ENCODE data around the gene GIPC3.
A peak's percentile ranks its signal among the peaks of the same experiment; 100 is the strongest.
"Not testable (repeated sequence)": the region's sequence is repeated elsewhere in the genome, so short reads cannot be mapped to it uniquely, and the experiment has no call there.

GIPC3 gene

DNA sequence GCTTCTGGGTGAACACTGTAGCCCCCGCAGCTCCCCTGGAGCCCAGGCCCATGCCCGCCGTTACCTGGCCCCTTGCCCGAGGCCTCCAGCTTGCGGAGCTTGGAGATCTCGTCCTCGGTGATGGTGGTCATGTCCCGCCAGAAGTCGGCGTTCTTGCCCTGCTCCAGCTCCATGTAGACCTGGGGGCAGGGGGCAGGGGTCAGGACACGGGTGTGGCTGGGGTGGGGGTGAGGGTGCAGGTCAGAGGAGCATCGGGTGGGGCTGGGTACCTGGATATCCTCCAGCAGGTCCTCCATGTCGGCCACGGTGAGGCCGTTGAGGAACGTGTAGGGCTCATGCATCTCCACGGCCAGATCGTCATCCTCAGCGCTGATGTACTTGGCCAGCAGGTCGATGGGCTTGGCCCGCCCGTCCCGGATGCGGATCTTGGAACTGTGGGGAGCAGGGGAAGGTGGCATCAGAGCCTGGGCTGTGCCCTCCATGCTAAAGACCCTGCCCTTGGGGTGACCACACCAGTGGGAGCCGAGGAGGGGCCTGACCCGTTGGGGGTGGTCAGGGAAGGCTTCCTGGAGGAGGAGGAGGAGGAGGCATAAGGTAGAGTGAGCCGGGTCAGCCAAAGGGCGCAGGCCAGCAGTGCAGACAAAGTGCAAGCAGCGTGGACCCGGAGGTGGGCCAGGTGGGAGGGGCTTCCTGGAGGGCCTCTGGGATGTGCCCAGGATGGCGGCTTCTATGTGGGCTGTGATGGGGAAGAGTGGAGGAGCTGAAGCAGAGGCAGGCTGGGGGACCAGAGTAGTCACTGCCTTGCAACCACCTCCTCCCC is 33.7 kb downstream of the GIPC3 start:
- H3K9me3 ChIP-seq (ENCODE audit: control insufficient read depth, low read depth, low read length): no peaks in the 10 kb centered on the region
- no peak overlapping the region for H3K9ac ChIP-seq (ENCODE audit: low read length)
- H3K27me3 ChIP-seq (ENCODE audit: control insufficient read depth, insufficient read depth, low read length): no peaks in the 10 kb centered on the region
- no peak overlapping the region for H3K4me3 ChIP-seq (ENCODE audit: low read length)
- H3K4me1 ChIP-seq (ENCODE audit: control insufficient read depth, low read depth, low read length): no peaks in the 10 kb centered on the region
- H3K36me3 ChIP-seq (ENCODE audit: control insufficient read depth, low read depth, low read length): peaks cover 3% of the 10 kb centered on the region
- H3K27ac ChIP-seq (ENCODE audit: low read length): no peak overlapping the region

DNA sequence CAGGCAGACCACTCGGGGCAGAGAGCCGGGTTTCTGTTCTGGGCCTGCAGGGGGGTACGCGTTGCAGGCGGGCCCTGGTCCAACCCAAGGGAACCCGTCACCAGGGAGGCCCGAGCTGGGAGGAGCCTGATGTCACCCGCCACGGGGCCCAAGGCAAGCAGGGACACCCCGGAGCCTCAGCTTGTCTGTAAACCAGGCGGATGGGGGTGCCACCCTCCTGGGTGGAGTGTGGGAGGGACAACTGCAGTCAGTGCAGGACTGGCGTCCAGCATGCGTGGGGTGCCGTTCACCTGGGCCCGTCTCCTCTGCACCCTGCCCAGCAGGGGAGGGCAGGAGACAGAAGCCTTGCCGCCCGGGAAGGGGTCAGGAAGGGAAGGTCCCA is 34.3 kb downstream of the GIPC3 start:
- no peaks in the 10 kb centered on the region for H3K4me1 ChIP-seq (ENCODE audit: control insufficient read depth, low read depth, low read length)
- H3K27me3 ChIP-seq (ENCODE audit: control insufficient read depth, insufficient read depth, low read length): no peaks in the 10 kb centered on the region
- no peaks in the 10 kb centered on the region for H3K9me3 ChIP-seq (ENCODE audit: control insufficient read depth, low read depth, low read length)
- no peak overlapping the region for H3K4me3 ChIP-seq (ENCODE audit: low read length)
- peaks cover 3% of the 10 kb centered on the region for H3K36me3 ChIP-seq (ENCODE audit: control insufficient read depth, low read depth, low read length)
- no peak overlapping the region for H3K9ac ChIP-seq (ENCODE audit: low read length)
- no peak overlapping the region for H3K27ac ChIP-seq (ENCODE audit: low read length)

DNA sequence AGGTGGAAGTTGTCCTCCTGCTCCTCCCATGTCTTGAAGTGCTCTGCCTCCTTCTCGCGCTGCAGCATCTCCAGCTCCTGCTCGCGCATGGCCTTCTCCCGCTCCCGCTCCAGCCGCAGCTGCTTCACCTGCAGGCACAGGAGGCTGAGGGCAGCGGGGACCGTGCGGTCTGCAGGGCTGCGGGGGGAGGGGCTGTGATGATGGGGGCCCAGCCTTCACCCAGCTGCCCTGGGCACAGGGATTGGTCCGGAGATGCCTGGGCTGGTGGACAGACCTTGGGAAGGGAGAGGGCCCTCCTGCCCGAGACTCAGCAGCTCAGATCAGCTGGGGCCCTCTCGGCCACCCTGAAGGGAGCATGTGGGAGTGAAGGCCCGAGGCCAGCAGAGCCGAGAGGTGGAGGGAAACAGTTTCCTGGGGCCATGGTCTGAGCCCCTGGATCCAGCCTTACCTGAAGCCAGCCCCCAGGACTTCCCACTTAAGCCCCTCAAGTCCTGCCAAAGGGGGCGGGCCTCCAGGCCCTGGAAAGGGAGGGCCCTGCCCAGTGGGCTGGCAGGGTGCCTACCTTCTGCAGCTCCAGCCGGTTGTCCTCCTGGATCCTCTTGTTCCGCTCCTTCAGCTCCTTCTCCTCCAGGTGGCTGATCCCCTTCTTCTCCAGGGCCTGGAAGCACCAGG is 35.0 kb downstream of the GIPC3 start:
- H3K9ac ChIP-seq (ENCODE audit: low read length): no peak overlapping the region
- peaks cover 3% of the 10 kb centered on the region for H3K36me3 ChIP-seq (ENCODE audit: control insufficient read depth, low read depth, low read length)
- H3K4me1 ChIP-seq (ENCODE audit: control insufficient read depth, low read depth, low read length): no peaks in the 10 kb centered on the region
- no peak overlapping the region for H3K4me3 ChIP-seq (ENCODE audit: low read length)
- H3K9me3 ChIP-seq (ENCODE audit: control insufficient read depth, low read depth, low read length): no peaks in the 10 kb centered on the region
- no peak overlapping the region for H3K27ac ChIP-seq (ENCODE audit: low read length)
- H3K27me3 ChIP-seq (ENCODE audit: control insufficient read depth, insufficient read depth, low read length): no peaks in the 10 kb centered on the region

DNA sequence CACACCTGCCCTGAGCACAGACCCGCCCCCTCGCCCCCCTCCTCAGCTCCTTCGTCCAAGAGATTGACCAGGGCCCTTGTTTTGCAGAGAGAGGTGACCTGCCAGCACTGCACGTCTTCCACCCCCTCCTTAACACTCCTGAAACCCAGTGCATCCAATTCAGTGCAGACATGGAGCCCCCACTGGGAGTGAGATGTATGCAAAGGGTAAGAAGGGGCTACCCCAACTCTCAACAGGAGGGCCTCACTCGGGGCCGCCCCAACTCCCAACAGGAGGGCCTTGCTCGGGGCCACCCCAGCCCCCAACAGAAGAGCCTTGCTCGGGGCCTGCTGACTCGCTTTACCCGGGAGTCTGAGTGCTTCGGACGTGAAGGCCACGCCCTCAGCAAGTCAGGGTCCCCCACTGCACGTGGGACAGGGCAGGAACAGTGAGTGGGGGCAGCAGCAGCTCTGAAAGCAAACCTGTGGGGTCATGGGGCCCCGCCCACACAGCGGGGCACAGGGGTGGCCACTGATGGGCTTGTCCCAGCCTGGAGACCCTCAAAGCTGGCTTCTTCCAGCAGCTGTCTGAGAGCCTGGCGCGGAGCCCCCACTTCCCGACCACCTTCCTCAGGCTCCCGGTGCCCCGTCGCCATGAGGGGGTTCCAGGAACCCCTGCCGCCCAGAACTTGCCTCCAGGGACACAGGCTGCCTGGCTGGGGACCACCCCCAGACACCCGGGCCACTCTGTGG is 35.7 kb downstream of the GIPC3 start:
- Histone ChIP-seq H3K4me3 (ENCODE audit: low read length) (no peak overlapping the region), H3K27me3 (ENCODE audit: control insufficient read depth, insufficient read depth, low read length) (no peaks in the 10 kb centered on the region), H3K9me3 (ENCODE audit: control insufficient read depth, low read depth, low read length) (no peaks in the 10 kb centered on the region), H3K27ac (ENCODE audit: low read length) (no peak overlapping the region), H3K36me3 (ENCODE audit: control insufficient read depth, low read depth, low read length) (peaks cover 3% of the 10 kb centered on the region), H3K4me1 (ENCODE audit: control insufficient read depth, low read depth, low read length) (no peaks in the 10 kb centered on the region), H3K9ac (ENCODE audit: low read length) (no peak overlapping the region)

DNA sequence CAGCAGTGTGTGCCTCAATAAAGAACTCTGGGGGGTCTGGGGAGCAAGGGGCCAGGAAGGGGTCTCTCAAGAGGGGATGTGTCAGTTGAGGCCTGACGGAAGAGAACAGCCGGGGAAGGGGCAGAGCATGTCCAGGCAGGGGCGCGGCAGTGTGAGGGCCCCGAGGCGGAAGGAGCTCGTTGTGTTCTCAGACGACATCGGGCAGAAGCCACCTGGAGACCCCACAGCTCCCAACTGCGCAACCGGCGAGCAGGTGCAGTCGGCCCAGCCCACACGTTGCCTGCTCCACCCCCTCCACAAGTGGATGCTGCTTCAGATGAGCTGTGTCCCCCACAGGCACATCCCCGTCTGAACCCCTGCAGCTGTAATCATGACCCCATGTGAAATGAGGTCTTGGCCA is 36.4 kb downstream of the GIPC3 start:
- H3K4me3 ChIP-seq (ENCODE audit: low read length): no peak overlapping the region
- no peak overlapping the region for H3K9ac ChIP-seq (ENCODE audit: low read length)
- no peaks in the 10 kb centered on the region for H3K4me1 ChIP-seq (ENCODE audit: control insufficient read depth, low read depth, low read length)
- no peaks in the 10 kb centered on the region for H3K27me3 ChIP-seq (ENCODE audit: control insufficient read depth, insufficient read depth, low read length)
- no peak overlapping the region for H3K27ac ChIP-seq (ENCODE audit: low read length)
- H3K36me3 ChIP-seq (ENCODE audit: control insufficient read depth, low read depth, low read length): peaks cover 3% of the 10 kb centered on the region
- no peaks in the 10 kb centered on the region for H3K9me3 ChIP-seq (ENCODE audit: control insufficient read depth, low read depth, low read length)

DNA sequence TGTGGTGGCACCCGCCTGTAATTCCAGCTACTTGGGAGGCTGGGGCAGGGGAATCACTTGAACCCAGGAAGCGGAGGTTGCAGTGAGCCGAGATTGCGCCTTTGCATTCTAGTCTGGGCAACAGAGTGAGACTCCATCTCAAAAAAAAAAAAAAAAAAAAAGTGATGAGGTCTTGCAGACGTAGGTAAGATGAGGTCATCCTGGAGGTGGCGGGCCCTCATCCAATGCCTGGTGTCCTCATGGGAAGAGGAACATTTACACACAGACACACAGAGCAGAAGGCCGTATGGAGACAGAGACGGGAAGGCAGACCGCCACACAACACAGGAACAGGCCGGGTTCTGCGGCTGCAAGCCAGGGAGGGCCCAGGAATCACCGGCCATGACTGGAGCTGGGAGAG is 36.9 kb downstream of the GIPC3 start:
- Histone ChIP-seq H3K9ac (ENCODE audit: low read length) (no peak overlapping the region), H3K27ac (ENCODE audit: low read length) (no peak overlapping the region), H3K4me3 (ENCODE audit: low read length) (no peak overlapping the region), H3K4me1 (ENCODE audit: control insufficient read depth, low read depth, low read length) (no peaks in the 10 kb centered on the region), H3K36me3 (ENCODE audit: control insufficient read depth, low read depth, low read length) (peaks cover 3% of the 10 kb centered on the region), H3K27me3 (ENCODE audit: control insufficient read depth, insufficient read depth, low read length) (no peaks in the 10 kb centered on the region), H3K9me3 (ENCODE audit: control insufficient read depth, low read depth, low read length) (no peaks in the 10 kb centered on the region)

DNA sequence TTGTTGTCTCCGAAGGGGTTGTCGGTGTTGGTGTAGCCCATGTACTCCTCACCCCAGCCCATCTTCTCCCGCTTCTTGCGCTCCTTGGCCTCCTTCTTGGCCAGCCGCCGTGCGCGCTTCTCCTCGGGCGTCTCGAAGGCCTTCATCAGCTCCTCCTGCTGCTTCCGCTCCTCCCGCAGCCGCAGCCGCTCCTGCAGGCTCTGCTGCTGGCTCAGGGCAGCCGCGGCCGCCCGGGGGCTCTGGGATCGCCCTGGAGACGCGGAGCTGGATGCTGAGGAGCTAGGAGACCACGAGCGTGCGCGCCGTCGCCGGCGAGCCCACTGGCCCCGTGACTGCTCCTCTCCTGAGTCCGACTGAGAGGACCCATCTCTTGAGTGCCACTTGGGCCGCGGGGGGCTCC is 38.4 kb downstream of the GIPC3 start:
- Histone ChIP-seq H3K27me3 (ENCODE audit: control insufficient read depth, insufficient read depth, low read length) (no peaks in the 10 kb centered on the region), H3K4me3 (ENCODE audit: low read length) (no peak overlapping the region), H3K9ac (ENCODE audit: low read length) (no peak overlapping the region), H3K4me1 (ENCODE audit: control insufficient read depth, low read depth, low read length) (no peaks in the 10 kb centered on the region), H3K36me3 (ENCODE audit: control insufficient read depth, low read depth, low read length) (peaks cover 3% of the 10 kb centered on the region), H3K27ac (ENCODE audit: low read length) (no peak overlapping the region), H3K9me3 (ENCODE audit: control insufficient read depth, low read depth, low read length) (no peaks in the 10 kb centered on the region)

DNA sequence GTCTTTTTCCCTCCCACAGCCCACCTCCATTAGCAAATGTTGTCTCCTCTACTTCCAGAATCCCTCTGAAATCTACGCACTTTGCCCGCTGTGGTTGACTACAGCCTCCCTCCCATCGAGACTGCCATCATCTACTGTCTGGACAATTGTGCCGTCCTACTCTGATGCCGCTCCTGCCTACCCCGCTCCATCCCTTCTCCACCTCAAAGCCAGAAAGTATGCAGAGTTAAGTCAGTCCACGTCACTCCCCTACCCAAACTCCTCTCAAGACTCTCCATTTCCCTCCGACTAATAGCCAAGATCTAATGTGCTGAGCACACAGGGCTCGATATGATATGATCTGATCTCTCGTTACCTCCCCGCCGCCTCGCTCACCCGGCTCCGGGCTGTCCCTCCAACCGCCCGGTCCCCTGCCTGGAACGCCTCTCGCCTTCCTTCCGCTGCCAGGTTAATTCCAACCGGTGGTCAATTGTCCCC is 40.8 kb downstream of the GIPC3 start:
- no peaks in the 10 kb centered on the region for H3K27me3 ChIP-seq (ENCODE audit: control insufficient read depth, insufficient read depth, low read length)
- H3K4me3 ChIP-seq (ENCODE audit: low read length): peak overlapping the region; percentile 91
- H3K36me3 ChIP-seq (ENCODE audit: control insufficient read depth, low read depth, low read length): peaks cover 3% of the 10 kb centered on the region
- no peaks in the 10 kb centered on the region for H3K4me1 ChIP-seq (ENCODE audit: control insufficient read depth, low read depth, low read length)
- no peaks in the 10 kb centered on the region for H3K9me3 ChIP-seq (ENCODE audit: control insufficient read depth, low read depth, low read length)
- no peak overlapping the region for H3K27ac ChIP-seq (ENCODE audit: low read length)
- peak overlapping the region; percentile 87 for H3K9ac ChIP-seq (ENCODE audit: low read length)

DNA sequence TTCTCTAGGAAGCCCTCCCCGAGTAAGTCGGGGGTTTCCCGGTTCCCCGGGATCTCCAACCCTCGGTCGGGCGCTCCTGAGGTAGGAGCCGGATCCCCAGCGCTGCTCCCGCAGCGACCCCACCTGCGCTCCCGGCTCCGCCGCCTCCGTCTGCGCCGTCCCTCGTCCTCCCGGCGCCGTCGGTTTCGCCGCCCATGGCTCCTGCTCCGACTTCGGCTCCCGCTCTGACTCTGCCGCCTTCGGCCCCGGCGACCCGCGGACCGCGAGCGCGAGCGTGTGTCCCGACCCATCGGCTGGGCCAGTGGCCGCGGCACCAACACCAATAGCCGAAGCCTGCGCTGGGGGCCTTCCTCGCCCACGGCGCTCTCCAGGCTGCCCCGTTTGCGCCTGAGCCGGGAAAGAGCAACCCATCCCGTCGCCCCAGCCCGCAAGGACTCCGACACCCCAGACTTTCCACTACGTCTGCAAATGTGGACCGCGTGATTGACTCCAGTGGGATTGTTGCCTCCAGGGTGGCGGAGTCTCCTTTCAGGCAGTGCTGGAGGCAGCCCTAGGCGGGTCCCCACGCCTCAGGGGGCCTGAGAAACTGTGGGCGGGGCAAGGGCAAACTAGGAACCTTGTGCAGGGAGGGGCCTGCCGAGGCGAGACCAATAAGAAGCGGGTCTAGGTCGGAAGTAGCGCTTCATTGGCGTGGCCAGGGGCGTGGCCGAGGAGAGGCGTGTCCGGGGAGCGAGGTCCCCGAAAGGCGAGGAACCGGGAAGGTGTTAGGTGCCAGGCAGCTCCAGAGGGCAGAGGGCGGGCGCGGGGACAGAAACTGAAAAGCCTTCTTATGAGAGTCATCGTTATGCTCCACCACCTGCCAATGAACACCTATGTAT is 41.4 kb downstream of the GIPC3 start, which contains the start of gene CACTIN:
TSS of gene CACTIN (minus strand) at position 318 of the 878 bp plus-strand sequence. CDS start at position 290, 28 bp downstream.
- peak within 1 kb of the TSS; percentile 91 for H3K4me3 ChIP-seq (ENCODE audit: low read length)
- no peaks in the 10 kb centered on the region for H3K9me3 ChIP-seq (ENCODE audit: control insufficient read depth, low read depth, low read length)
- no peaks in the 10 kb centered on the region for H3K4me1 ChIP-seq (ENCODE audit: control insufficient read depth, low read depth, low read length)
- peak within 1 kb of the TSS; percentile 98 for H3K27ac ChIP-seq (ENCODE audit: low read length)
- H3K27me3 ChIP-seq (ENCODE audit: control insufficient read depth, insufficient read depth, low read length): no peaks in the 10 kb centered on the region
- H3K9ac ChIP-seq (ENCODE audit: low read length): peak within 1 kb of the TSS; percentile 87
- peaks cover 3% of the 10 kb centered on the region for H3K36me3 ChIP-seq (ENCODE audit: control insufficient read depth, low read depth, low read length)

DNA sequence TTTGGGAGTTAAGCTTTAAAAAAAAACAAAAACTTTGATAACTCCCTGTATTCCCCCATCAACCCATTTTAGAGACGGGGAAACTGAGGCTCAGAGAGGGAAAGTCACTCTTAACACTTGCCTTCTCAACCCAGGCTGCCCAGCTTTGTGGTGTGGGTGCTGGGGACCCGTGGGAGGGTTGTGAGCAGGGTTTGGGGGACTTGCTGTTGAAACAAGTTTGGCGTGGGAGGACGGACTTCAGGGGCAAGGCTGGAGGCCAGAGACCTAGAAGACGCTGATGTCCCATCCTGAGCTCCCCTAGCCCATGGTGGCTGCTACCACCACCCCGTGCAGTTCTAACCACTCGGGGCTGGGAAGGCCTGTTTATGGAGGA is 42.1 kb downstream of the GIPC3 start:
- Histone ChIP-seq H3K36me3 (ENCODE audit: control insufficient read depth, low read depth, low read length) (peaks cover 3% of the 10 kb centered on the region), H3K4me1 (ENCODE audit: control insufficient read depth, low read depth, low read length) (no peaks in the 10 kb centered on the region), H3K27me3 (ENCODE audit: control insufficient read depth, insufficient read depth, low read length) (no peaks in the 10 kb centered on the region), H3K27ac (ENCODE audit: low read length) (no peak overlapping the region), H3K9me3 (ENCODE audit: control insufficient read depth, low read depth, low read length) (no peaks in the 10 kb centered on the region), H3K9ac (ENCODE audit: low read length) (no peak overlapping the region), H3K4me3 (ENCODE audit: low read length) (no peak overlapping the region)

DNA sequence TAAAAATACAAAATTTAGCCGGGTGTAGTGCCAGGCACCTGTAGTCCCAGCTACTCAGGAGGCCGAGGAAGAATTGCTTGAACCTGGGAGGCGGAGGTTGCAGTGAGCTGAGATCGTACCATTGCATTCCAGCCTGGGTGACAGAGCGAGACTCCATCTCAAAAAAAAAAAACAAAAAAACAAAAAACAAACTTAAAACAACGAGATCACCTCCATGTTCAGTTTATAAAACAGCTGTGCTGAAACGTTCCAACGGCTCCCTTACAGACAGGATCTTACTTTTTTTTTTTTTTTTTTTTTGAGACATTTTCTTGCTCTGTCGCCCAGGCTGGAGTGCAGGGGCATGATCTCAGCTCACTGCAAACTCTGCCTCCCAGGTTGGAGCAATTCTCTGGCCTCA is 43.5 kb downstream of the GIPC3 start:
- not testable (repeated sequence) for H3K27me3 ChIP-seq (ENCODE audit: control insufficient read depth, insufficient read depth, low read length); H3K4me3 ChIP-seq (ENCODE audit: low read length); H3K36me3 ChIP-seq (ENCODE audit: control insufficient read depth, low read depth, low read length); H3K9ac ChIP-seq (ENCODE audit: low read length); H3K9me3 ChIP-seq (ENCODE audit: control insufficient read depth, low read depth, low read length); H3K27ac ChIP-seq (ENCODE audit: low read length); H3K4me1 ChIP-seq (ENCODE audit: control insufficient read depth, low read depth, low read length)

Data from iPS-18a (cell line).